ENCODE measurements around the gene AARS1.

Gene AARS1

DNA sequence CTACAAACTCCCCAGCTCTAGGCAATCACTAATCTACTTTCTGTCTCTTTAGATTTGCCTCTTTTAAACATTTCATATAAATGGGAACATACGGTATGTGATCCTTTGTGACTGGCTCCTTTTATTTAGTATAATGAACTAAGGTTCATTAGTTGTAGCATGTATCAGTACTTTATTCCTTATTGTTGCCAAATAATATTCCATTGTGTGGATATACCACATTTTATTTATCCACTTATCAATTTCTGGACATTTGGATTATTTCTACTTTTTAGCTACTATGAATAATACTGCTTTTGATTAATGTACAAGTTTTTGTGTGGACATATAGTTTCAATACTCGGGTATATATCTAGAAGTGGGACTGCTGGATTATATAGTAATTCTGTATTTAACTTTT, 17.6 kb upstream of the AARS1 start:
- TF ChIP-seq, protein P1, sequence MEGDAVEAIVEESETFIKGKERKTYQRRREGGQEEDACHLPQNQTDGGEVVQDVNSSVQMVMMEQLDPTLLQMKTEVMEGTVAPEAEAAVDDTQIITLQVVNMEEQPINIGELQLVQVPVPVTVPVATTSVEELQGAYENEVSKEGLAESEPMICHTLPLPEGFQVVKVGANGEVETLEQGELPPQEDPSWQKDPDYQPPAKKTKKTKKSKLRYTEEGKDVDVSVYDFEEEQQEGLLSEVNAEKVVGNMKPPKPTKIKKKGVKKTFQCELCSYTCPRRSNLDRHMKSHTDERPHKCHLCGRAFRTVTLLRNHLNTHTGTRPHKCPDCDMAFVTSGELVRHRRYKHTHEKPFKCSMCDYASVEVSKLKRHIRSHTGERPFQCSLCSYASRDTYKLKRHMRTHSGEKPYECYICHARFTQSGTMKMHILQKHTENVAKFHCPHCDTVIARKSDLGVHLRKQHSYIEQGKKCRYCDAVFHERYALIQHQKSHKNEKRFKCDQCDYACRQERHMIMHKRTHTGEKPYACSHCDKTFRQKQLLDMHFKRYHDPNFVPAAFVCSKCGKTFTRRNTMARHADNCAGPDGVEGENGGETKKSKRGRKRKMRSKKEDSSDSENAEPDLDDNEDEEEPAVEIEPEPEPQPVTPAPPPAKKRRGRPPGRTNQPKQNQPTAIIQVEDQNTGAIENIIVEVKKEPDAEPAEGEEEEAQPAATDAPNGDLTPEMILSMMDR (IDR thresholded peaks at IDR 0.05; ENCODE audit: insufficient read depth, missing control alignments), result no peak
- DNase-seq (ENCODE audit: insufficient read length, low spot score) (no peak), FAIRE-seq (no peak)

- TF ChIP-seq, protein P1 (IDR thresholded peaks at IDR 0.05; ENCODE audit: insufficient read depth, missing control alignments), result no peak
- no peak for FAIRE-seq
These were observed 15.7 kb upstream of the AARS1 start for GRCh38 chr16:70304892-70305448.

DNA sequence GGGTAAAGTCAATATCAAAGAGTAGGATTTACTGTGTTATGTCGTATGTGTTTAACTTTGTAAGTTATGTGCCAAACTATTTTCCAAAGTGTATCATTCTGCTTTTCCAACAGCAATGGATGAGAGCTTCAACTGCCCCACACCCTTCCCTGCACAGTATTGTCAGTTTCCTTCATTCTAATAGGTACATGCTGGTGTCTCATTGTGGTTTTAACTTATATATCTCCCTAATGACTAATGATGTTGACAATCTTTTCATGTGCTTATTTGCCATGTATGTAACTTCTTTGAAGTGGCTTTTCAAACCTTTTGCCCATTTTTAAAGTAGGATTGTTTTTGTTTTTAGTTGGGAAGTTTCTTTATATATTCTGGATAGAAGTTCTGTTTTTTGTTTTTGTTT, 13.4 kb upstream of the AARS1 start:
- DNase-seq (ENCODE audit: insufficient read length, low spot score), result no peak

More at GRCh38 chr16:70304892-70305448, 15.7 kb upstream of the AARS1 start:
- DNase-seq (ENCODE audit: insufficient read length, low spot score), result no peak

DNA sequence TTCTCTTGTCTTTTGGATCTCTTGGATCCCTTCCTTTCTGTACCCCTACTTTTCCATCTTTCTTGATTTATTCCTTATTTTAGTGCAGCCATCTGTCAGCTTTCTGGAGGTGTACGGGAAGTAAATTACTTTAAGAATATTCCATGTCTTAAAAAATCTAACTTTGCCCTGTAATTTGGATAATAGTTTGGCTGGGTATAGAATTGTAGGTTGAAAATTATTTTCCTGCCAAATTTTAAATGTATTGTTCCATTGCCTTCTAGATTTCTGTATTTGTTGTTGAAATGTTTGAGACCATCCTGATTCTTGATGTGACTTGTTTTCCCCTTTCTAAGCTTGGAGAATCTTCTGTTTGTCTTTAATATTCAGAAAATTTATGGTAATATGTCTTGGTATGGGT, 11.8 kb upstream of the AARS1 start:
- no peak for FAIRE-seq
- TF ChIP-seq, protein P1 (IDR thresholded peaks at IDR 0.05; ENCODE audit: insufficient read depth, missing control alignments), result no peak
- DNase-seq (ENCODE audit: insufficient read length, low spot score), result no peak

More for the DNA sequence above, 13.4 kb upstream of the AARS1 start:
- TF ChIP-seq, protein P1 (IDR thresholded peaks at IDR 0.05; ENCODE audit: insufficient read depth, missing control alignments), result no peak
- FAIRE-seq, result no peak

- FAIRE-seq, result no peak
- TF ChIP-seq, protein P1 (IDR thresholded peaks at IDR 0.05; ENCODE audit: insufficient read depth, missing control alignments), result no peak
- DNase-seq (ENCODE audit: insufficient read length, low spot score), result no peak
These were observed 10.0 kb upstream of the AARS1 start, which contains the start of gene DDX19B for GRCh38 chr16:70298988-70299938. TSS of gene DDX19B (plus strand) at chr16:70299186. CDS start at chr16:70299298, 112 bp downstream.

- FAIRE-seq (no peak), DNase-seq (ENCODE audit: insufficient read length, low spot score) (no peak)
- TF ChIP-seq, protein P1 (IDR thresholded peaks at IDR 0.05; ENCODE audit: insufficient read depth, missing control alignments), result no peak
These were observed 6.3 kb upstream of the AARS1 start for GRCh38 chr16:70295634-70296033.
